SJSA1 (cell line): ENCODE results near the gene SCOC. TPM values are rescaled to one million over a fixed set of nuclear protein-coding genes. Genes with fewer than 3 reads are reported as not detected.
"Not testable (repeated sequence)": the region's sequence is repeated elsewhere in the genome, so short reads cannot be mapped to it uniquely, and the experiment has no call there.

Experiments used
- DNase-seq, 2 experiments: peaks; one replicate each; pipeline ENCODE4 v3.0.0-alpha.2; 2015 to 2020; ENCODE audit warnings: low spot score in 2 of 2, low read depth in 1 of 2
- H3K27ac ChIP-seq: fragments of 250-450 bp; sonication (Bioruptor Pico); 2 replicates; pipeline ENCODE4 v1.5.1; 2020; ENCODE audit warnings: mild to moderate bottlenecking, moderate library complexity
- H3K27me3 ChIP-seq: fragments of 250-450 bp; sonication (Bioruptor Pico); replicated peaks from 2 replicates; pipeline ENCODE4 v1.5.1; 2020; ENCODE audit warnings: mild to moderate bottlenecking, moderate library complexity
- H3K36me3 ChIP-seq: fragments of 250-450 bp; sonication (Bioruptor Pico); 2 replicates; pipeline ENCODE4 v1.5.1; 2020; ENCODE audit warnings: mild to moderate bottlenecking
- H3K4me1 ChIP-seq: fragments of 250-450 bp; sonication (Bioruptor Pico); replicated peaks from 2 replicates; pipeline ENCODE4 v1.6.1; 2021; ENCODE audit warnings: mild to moderate bottlenecking
- H3K4me3 ChIP-seq: fragments of 250-450 bp; sonication (Bioruptor Pico); 2 replicates; pipeline ENCODE4 v1.5.1; 2020; ENCODE audit warnings: mild to moderate bottlenecking
- H3K9me3 ChIP-seq: fragments of 250-450 bp; sonication (Bioruptor Pico); replicated peaks from 2 replicates; pipeline ENCODE4 v1.5.1; 2020; ENCODE audit warnings: mild to moderate bottlenecking
- total RNA-seq: library from RNA; depleted of rRNA; stranded (reverse); fragments of >200 nt; shearing (Covaris generic); gene quantifications from 2 replicates; pipeline ENCODE4 v1.2.3, GENCODE V29; 2014

SCOC gene
- total RNA-seq, 1 experiment from 2014 or later = 143 TPM

GRCh38 chr4:140374130-140374477 lies 658 bp downstream of the SCOC start:
- DNase-seq = no peak
- Histone ChIP-seq H3K9me3 (no peaks in the 10 kb centered on the region), H3K4me3 (peak overlapping the region; percentile 70), H3K27me3 (no peaks in the 10 kb centered on the region), H3K36me3 (peaks cover 3% of the 10 kb centered on the region; the same call in 1 of the 2 replicates), H3K27ac (peak overlapping the region; percentile 65; the same call in 1 of the 2 replicates), H3K4me1 (peaks cover 8% of the 10 kb centered on the region; the same call in 1 of the 2 replicates)

GRCh38 chr4:140382732-140383131 lies 9.3 kb downstream of the SCOC start:
- Histone ChIP-seq H3K4me1 (no peaks in the 10 kb centered on the region), H3K9me3 (no peaks in the 10 kb centered on the region), H3K36me3 (peaks cover 14% of the 10 kb centered on the region), H3K27me3 (no peaks in the 10 kb centered on the region), H3K4me3 (no peak overlapping the region), H3K27ac (no peak overlapping the region)
- no peak for DNase-seq

GRCh38 chr4:140388015-140388414 lies 14.6 kb downstream of the SCOC start:
- Histone ChIP-seq H3K4me1 (no peaks in the 10 kb centered on the region), H3K36me3 (0 out of 2 replicates have a peak, but pooled peaks cover 1% of the 10 kb centered on the region), H3K27me3 (no peaks in the 10 kb centered on the region; the same call in 1 of the 2 replicates), H3K27ac (no peak overlapping the region), H3K4me3 (no peak overlapping the region), H3K9me3 (no peaks in the 10 kb centered on the region)
- no peak for DNase-seq

GRCh38 chr4:140395668-140396067 lies 22.2 kb downstream of the SCOC start:
- H3K4me1 ChIP-seq = no peaks in the 10 kb centered on the region
- H3K36me3 ChIP-seq = no peaks in the 10 kb centered on the region
- no peaks in the 10 kb centered on the region; the same call in 1 of the 2 replicates for H3K27me3 ChIP-seq
- no peak overlapping the region for H3K4me3 ChIP-seq
- no peaks in the 10 kb centered on the region for H3K9me3 ChIP-seq
- no peak for DNase-seq
- no peak overlapping the region for H3K27ac ChIP-seq

- no peaks in the 10 kb centered on the region for H3K36me3 ChIP-seq
- H3K9me3 ChIP-seq = no peaks in the 10 kb centered on the region
- H3K4me1 ChIP-seq = no peaks in the 10 kb centered on the region
- H3K27me3 ChIP-seq = no peaks in the 10 kb centered on the region
- no peak overlapping the region for H3K4me3 ChIP-seq
- H3K27ac ChIP-seq = no peak overlapping the region
- DNase-seq = no peak
Observed at GRCh38 chr4:140400111-140400510, 26.7 kb downstream of the SCOC start.

- Histone ChIP-seq H3K4me3 (no peak overlapping the region), H3K4me1 (no peaks in the 10 kb centered on the region)
Observed at GRCh38 chr4:140406292-140406691, 32.8 kb downstream of the SCOC start.

GRCh38 chr4:140408974-140409373 lies 35.5 kb downstream of the SCOC start:
- Histone ChIP-seq H3K27me3 (no peaks in the 10 kb centered on the region), H3K4me1 (no peaks in the 10 kb centered on the region), H3K4me3 (no peak overlapping the region), H3K36me3 (no peaks in the 10 kb centered on the region), H3K9me3 (no peaks in the 10 kb centered on the region), H3K27ac (no peak overlapping the region)
- DNase-seq = no peak

More at GRCh38 chr4:140406292-140406691, 32.8 kb downstream of the SCOC start:
- Histone ChIP-seq H3K36me3 (no peaks in the 10 kb centered on the region), H3K9me3 (no peaks in the 10 kb centered on the region), H3K27ac (no peak overlapping the region), H3K27me3 (no peaks in the 10 kb centered on the region)
- no peak for DNase-seq

- H3K36me3 ChIP-seq, H3K9me3 ChIP-seq, H3K27me3 ChIP-seq, DNase-seq, H3K4me3 ChIP-seq, H3K4me1 ChIP-seq, H3K27ac ChIP-seq: not testable (repeated sequence)
Observed at GRCh38 chr4:140413130-140413969, 39.9 kb downstream of the SCOC start.

GRCh38 chr4:140423106-140423505 lies 49.7 kb downstream of the SCOC start:
- Histone ChIP-seq H3K36me3 (no peaks in the 10 kb centered on the region), H3K27me3 (peaks cover 5% of the 10 kb centered on the region; the same call in 1 of the 2 replicates), H3K27ac (no peak overlapping the region), H3K4me1 (peaks cover 12% of the 10 kb centered on the region), H3K9me3 (no peaks in the 10 kb centered on the region), H3K4me3 (no peak overlapping the region)
- DNase-seq = no peak

- no peaks in the 10 kb centered on the region for H3K9me3 ChIP-seq
- H3K27ac ChIP-seq = no peak overlapping the region
- DNase-seq = no peak
- no peaks in the 10 kb centered on the region for H3K36me3 ChIP-seq
- H3K27me3 ChIP-seq = peaks cover 5% of the 10 kb centered on the region; the same call in 1 of the 2 replicates
- peak overlapping the region; percentile 47 for H3K4me3 ChIP-seq
- H3K4me1 ChIP-seq = peaks cover 12% of the 10 kb centered on the region
Observed at GRCh38 chr4:140426610-140427105, 53.2 kb downstream of the SCOC start.

- Histone ChIP-seq H3K27me3 (peaks cover 5% of the 10 kb centered on the region; the same call in 1 of the 2 replicates), H3K36me3 (no peaks in the 10 kb centered on the region), H3K4me1 (peaks cover 12% of the 10 kb centered on the region), H3K27ac (no peak within 1 kb of the TSS), H3K9me3 (no peaks in the 10 kb centered on the region), H3K4me3 (peak within 1 kb of the TSS; percentile 47)
- peak; percentile 74 to 80 for DNase-seq
Observed at GRCh38 chr4:140427106-140427918, 53.9 kb downstream of the SCOC start, which contains the start of gene CLGN. CLGN (minus strand) TSS chr4:140427648; CDS start chr4:140413078, 14,570 bp downstream.

- Histone ChIP-seq H3K4me1 (peaks cover 12% of the 10 kb centered on the region), H3K4me3 (peak overlapping the region; percentile 47), H3K9me3 (no peaks in the 10 kb centered on the region), H3K27ac (no peak overlapping the region), H3K36me3 (no peaks in the 10 kb centered on the region), H3K27me3 (peaks cover 5% of the 10 kb centered on the region; the same call in 1 of the 2 replicates)
- no peak for DNase-seq
Observed at GRCh38 chr4:140427919-140428471, 54.5 kb downstream of the SCOC start.
